Sigmoid colon (tissue), 7 donors: ENCODE results near the gene S100A7A. TPM values are rescaled to one million over a fixed set of nuclear protein-coding genes. Genes with fewer than 3 reads are reported as not detected.
A peak's percentile ranks its signal among the peaks of the same experiment; 100 is the strongest.
"Not testable (repeated sequence)": the region's sequence is repeated elsewhere in the genome, so short reads cannot be mapped to it uniquely, and the experiment has no call there.

Experiments
- DNase-seq: peaks from one replicate; pipeline ENCODE4 v3.0.0-alpha.2; 2019
- H3K27ac ChIP-seq, 4 donors: fragments of 200-600 bp; sonication (generic); one replicate each; pipeline ENCODE4 v1.5.1; 2016 to 2019; ENCODE audit warnings: mild to moderate bottlenecking in 1 of 4
- H3K27me3 ChIP-seq, 3 donors: fragments of 200-600 bp; sonication (generic); one replicate each; pipeline ENCODE4 v1.5.1; 2019; ENCODE audit warnings: mild to moderate bottlenecking in 1 of 3
- H3K36me3 ChIP-seq, 4 donors: fragments of 200-600 bp; sonication (generic); one replicate each; pipeline ENCODE4 v1.5.1; 2016 to 2019
- H3K4me1 ChIP-seq, 4 donors: fragments of 200-600 bp; sonication (generic); one replicate each; pipeline ENCODE4 v1.5.1; 2017 to 2019
- H3K4me3 ChIP-seq, 4 donors: fragments of 200-600 bp; sonication (generic); one replicate each; pipeline ENCODE4 v1.5.1; 2017 to 2019; ENCODE audit warnings: mild to moderate bottlenecking in 2 of 4, moderate library complexity in 1 of 4
- H3K9me3 ChIP-seq, 4 donors: fragments of 200-600 bp in 3 of 4; sonication (generic) in 3 of 4; one replicate each; pipeline versions ENCODE4 v1.5.1 to v1.6.1; 2013 to 2019
- CTCF ChIP-seq, 4 experiments: fragments of 450-650 bp in 3 of 4; fragments of 200-600 bp in 1 of 4; IDR thresholded peaks; one replicate each; pipeline ENCODE4 v1.5.1; 2016 to 2019; ENCODE audit warnings: antibody characterized with exemption in 4 of 4, mild to moderate bottlenecking in 3 of 4, moderate library complexity in 2 of 4
- EP300 ChIP-seq, 4 donors: sonication (generic); formaldehyde crosslinking; IDR thresholded peaks; one replicate each; pipeline ENCODE4 v1.6.1; 2017; ENCODE audit warnings: antibody characterized with exemption in 4 of 4
- POLR2A ChIP-seq, 2 donors: fragments of 450-650 bp; IDR thresholded peaks; one replicate each; pipeline ENCODE4 v1.6.1; 2016; ENCODE audit warnings: antibody characterized with exemption in 2 of 2, mild to moderate bottlenecking in 2 of 2, moderate library complexity in 2 of 2
- POLR2AphosphoS5 ChIP-seq, 4 donors: sonication (generic); formaldehyde crosslinking; IDR thresholded peaks; one replicate each; pipeline ENCODE4 v1.6.1; 2017; ENCODE audit warnings: antibody characterized with exemption in 4 of 4
- WGBS, 2 donors: extraction: QIAGEN DNeasy Blood & Tissue Kit; methylation state at CpG; one replicate each; pipeline ENCODE4 v1.1.7; 2013; 5-methylcytosine and 5-hydroxymethylcytosine counted together
- intact Hi-C: fragments of 100-400 bp; cut with DNase I; formaldehyde crosslinking; loops from one replicate; pipeline ENCODE4 v1.15.1; 2023
- polyA plus RNA-seq, 3 donors: library from polyadenylated mRNA; stranded (reverse); fragments of 200-250 nt; gene quantifications; one replicate each; pipeline ENCODE4 v1.2.3, GENCODE V29; 2013
- small RNA-seq, 3 donors: library from RNA; depleted of rRNA; stranded (forward); fragments of <200 nt; gene quantifications; one replicate each; pipeline ENCODE3, GENCODE V24; 2016
- total RNA-seq, 4 donors: library from RNA; depleted of rRNA; stranded (reverse); fragments of >200 nt; gene quantifications; one replicate each; pipeline ENCODE4 v1.1.0, GENCODE V29; 2016
- donor health status: healthy with polysubstance abuse.
- donor health status: Bipolar disorder and iron deficiency.
- donor health status: healthy.

Gene S100A7A
- total and polyA plus RNA-seq, 7 donors, result not detected

GRCh38 chr1:153460551-153460950 lies 44.2 kb downstream of the S100A7A start, which contains the start of gene S100A7:
S100A7 (minus strand) TSS chr1:153460651; CDS start chr1:153459013, 1,638 bp downstream.
- Histone ChIP-seq H3K9me3 (no peaks in the 10 kb centered on the region), H3K27ac (no peak within 1 kb of the TSS), H3K4me1 (no peaks in the 10 kb centered on the region), H3K27me3 (peaks cover 0 to 2% (median 0%) of the 10 kb centered on the region in 3 donors), H3K4me3 (no peak within 1 kb of the TSS), H3K36me3 (no peaks in the 10 kb centered on the region)
- DNase-seq, result no peak
- TF ChIP-seq POLR2A (IDR thresholded peaks at IDR 0.05), result no peak
- TF ChIP-seq CTCF (IDR thresholded peaks at IDR 0.05), result no peak
- TF ChIP-seq EP300 (IDR thresholded peaks at IDR 0.05), result no peak
- no peak for TF ChIP-seq POLR2AphosphoS5 (IDR thresholded peaks at IDR 0.05)
- intact Hi-C loops, result loop anchor here (5.0 kb wide), 1 partner anchor 37 kb away; no protein-coding TSS in a partner anchor
- 81% methylated on average over 4 of the region's 4 CpGs for WGBS, 2 donors

GRCh38 chr1:153462741-153463140 lies 46.4 kb downstream of the S100A7A start:
- not testable (repeated sequence) for H3K27me3 ChIP-seq, DNase-seq, H3K27ac ChIP-seq, H3K4me3 ChIP-seq, H3K4me1 ChIP-seq, H3K36me3 ChIP-seq, H3K9me3 ChIP-seq
- intact Hi-C loops, result loop anchor here (5.0 kb wide), 1 partner anchor 35 kb away; no protein-coding TSS in a partner anchor

DNA sequence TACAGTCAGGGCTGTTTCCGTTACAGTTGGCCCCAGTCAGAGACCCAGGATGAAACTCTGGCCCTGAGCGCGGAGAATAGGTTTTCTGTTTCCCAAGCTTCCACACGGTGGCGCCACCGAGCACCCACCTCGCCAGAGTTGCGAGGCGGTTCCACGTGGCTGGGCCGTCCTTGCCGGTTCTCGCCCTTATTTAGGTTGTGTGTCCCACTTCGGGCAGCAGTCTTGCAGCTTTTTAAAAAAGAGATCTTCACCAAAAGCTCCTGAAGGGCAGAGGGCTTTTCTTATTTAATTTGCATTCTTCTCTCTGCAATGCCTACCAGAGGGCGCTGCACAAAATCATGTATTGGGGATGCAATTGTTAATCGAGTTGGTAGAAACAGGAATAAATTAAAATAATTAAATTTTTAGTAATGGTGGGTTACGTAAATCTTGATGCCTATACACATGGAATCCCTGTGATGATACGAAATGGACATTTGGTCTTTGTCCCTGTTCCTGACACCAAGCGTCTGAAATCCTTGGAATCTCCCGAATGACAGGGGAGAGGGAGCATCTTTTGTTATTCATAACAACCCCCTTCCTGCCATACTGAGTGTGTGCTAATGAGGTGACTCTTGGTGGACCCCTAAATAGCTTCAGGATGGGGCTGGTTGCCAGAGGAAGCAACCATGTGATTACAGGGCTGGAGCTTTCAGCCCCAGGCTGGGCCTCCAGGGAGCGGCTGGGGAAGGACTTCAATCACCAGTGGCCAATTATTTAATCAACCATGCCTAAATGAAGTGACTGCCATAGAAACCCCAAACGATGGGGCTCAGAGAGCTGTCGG lies 49.7 kb downstream of the S100A7A start:
- Histone ChIP-seq H3K27me3 (no peaks in the 10 kb centered on the region), H3K36me3 (no peaks in the 10 kb centered on the region), H3K4me3 (no peak overlapping the region), H3K4me1 (peaks cover 0 to 5% (median 2%) of the 10 kb centered on the region in 4 donors), H3K9me3 (no peaks in the 10 kb centered on the region), H3K27ac (no peak overlapping the region)
- TF ChIP-seq POLR2AphosphoS5 (IDR thresholded peaks at IDR 0.05) (no peak), CTCF (IDR thresholded peaks at IDR 0.05) (peak in 3 of 4 experiments; percentile 30 to 74 (median 60)), POLR2A (IDR thresholded peaks at IDR 0.05) (no peak), EP300 (IDR thresholded peaks at IDR 0.05) (no peak)
- WGBS, 2 donors, result 24 to 30% methylated on average over 23 of the region's 23 CpGs
- DNase-seq, result peak; percentile 72
- intact Hi-C loops, result no loop called here

DNA sequence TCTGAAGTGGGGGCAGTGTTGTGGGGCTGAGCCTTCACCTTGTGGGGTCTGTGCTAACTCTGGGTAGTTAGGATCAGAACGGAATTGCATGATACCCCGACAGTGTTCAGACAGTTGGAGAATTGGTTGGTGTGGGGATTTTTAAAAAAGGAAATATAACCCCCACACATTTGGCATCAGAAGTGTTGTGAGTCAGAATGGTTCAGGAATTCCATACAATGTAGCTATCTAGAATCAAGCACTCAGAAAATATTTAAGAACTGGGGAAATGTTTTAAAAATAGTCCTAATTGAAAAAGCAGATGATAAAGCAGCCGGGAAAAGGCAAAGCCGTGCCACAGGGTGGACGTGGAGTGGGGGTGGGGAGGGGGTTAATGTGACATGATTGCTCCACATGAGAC lies 50.6 kb downstream of the S100A7A start:
- Histone ChIP-seq H3K27me3 (no peaks in the 10 kb centered on the region), H3K9me3 (peaks cover 0 to 4% (median 0%) of the 10 kb centered on the region in 4 donors), H3K27ac (no peak overlapping the region), H3K36me3 (no peaks in the 10 kb centered on the region), H3K4me3 (no peak overlapping the region), H3K4me1 (peaks cover 0 to 5% (median 2%) of the 10 kb centered on the region in 4 donors)
- no peak for DNase-seq
- intact Hi-C loops, result no loop called here
- 80% methylated on average over 5 of the region's 5 CpGs for WGBS, 2 donors
- no peak for TF ChIP-seq EP300 (IDR thresholded peaks at IDR 0.05)
- no peak for TF ChIP-seq CTCF (IDR thresholded peaks at IDR 0.05)
- no peak for TF ChIP-seq POLR2AphosphoS5 (IDR thresholded peaks at IDR 0.05)
- no peak for TF ChIP-seq POLR2A (IDR thresholded peaks at IDR 0.05)

- Histone ChIP-seq H3K27me3 (no peaks in the 10 kb centered on the region), H3K4me3 (no peak overlapping the region), H3K9me3 (peaks cover 0 to 6% (median 2%) of the 10 kb centered on the region in 4 donors), H3K36me3 (no peaks in the 10 kb centered on the region), H3K27ac (no peak overlapping the region), H3K4me1 (peaks cover 0 to 4% (median 1%) of the 10 kb centered on the region in 4 donors)
- DNase-seq, result no peak
- TF ChIP-seq CTCF (IDR thresholded peaks at IDR 0.05) (no peak), POLR2AphosphoS5 (IDR thresholded peaks at IDR 0.05) (no peak), POLR2A (IDR thresholded peaks at IDR 0.05) (no peak), EP300 (IDR thresholded peaks at IDR 0.05) (no peak)
- intact Hi-C loops, result no loop called here
These were observed 54.4 kb downstream of the S100A7A start for GRCh38 chr1:153470707-153471106.

Small RNAs within 50 kb of the gene (small RNA-seq; reads per million reads assigned to genes)
- gene S100A15A, result 0 reads per million in 3 donors

Other genes starting within 250 kb of the S100A7A start
- gene LELP1, start 213.1 kb upstream of the S100A7A start, total RNA-seq, result not detected
- gene LELP1, start 213.1 kb upstream of the S100A7A start, polyA plus RNA-seq, result not detected
- gene PRR9, start 198.9 kb upstream of the S100A7A start, total RNA-seq, result not detected
- not detected for gene PRR9, start 198.9 kb upstream of the S100A7A start, polyA plus RNA-seq
- gene LORICRIN, start 156.8 kb upstream of the S100A7A start, total RNA-seq, result not detected
- gene LORICRIN, start 156.8 kb upstream of the S100A7A start, polyA plus RNA-seq, result under 1 TPM in 1 of 3 donors, not detected in 2; 0.06 TPM
- gene PGLYRP3, start 103.6 kb upstream of the S100A7A start, total RNA-seq, result not detected
- gene PGLYRP3, start 103.6 kb upstream of the S100A7A start, polyA plus RNA-seq, result under 1 TPM in 1 of 3 donors, not detected in 2; 0.16 TPM
- not detected for gene PGLYRP4, start 67.7 kb upstream of the S100A7A start, total RNA-seq
- gene PGLYRP4, start 67.7 kb upstream of the S100A7A start, polyA plus RNA-seq, result 1 to 10 TPM in 1 of 3 donors, not detected in 2; 1.1 TPM
- gene S100A9, start 58.7 kb upstream of the S100A7A start, total RNA-seq, result 100 to 1,000 TPM in 3 of 4 donors, 10 to 100 TPM in 1; 73.4 to 943 (median 280) TPM
- 100 to 1,000 TPM; 221 to 449 (median 351) TPM for gene S100A9, start 58.7 kb upstream of the S100A7A start, polyA plus RNA-seq
- not detected for gene S100A12, start 40.9 kb upstream of the S100A7A start, total RNA-seq
- gene S100A12, start 40.9 kb upstream of the S100A7A start, polyA plus RNA-seq, result 10 to 100 TPM in 2 of 3 donors, 1 to 10 TPM in 1; 2.9 to 23.4 (median 20.8) TPM
- 100 to 1,000 TPM in 1 of 4 donors, 10 to 100 TPM in 2, not detected in 1; 14.2 to 103 (median 32.1) TPM for gene S100A8, start 25.4 kb upstream of the S100A7A start, total RNA-seq
- gene S100A8, start 25.4 kb upstream of the S100A7A start, polyA plus RNA-seq, result 100 to 1,000 TPM in 1 of 3 donors, 10 to 100 TPM in 2; 68.8 to 109 (median 95.7) TPM
- not detected for gene S100A7, start 44.1 kb downstream of the S100A7A start, total RNA-seq
- not detected for gene S100A7, start 44.1 kb downstream of the S100A7A start, polyA plus RNA-seq
- 1,000 to 10,000 TPM in 1 of 4 donors, 100 to 1,000 TPM in 3; 445 to 1,159 (median 590) TPM for gene S100A6, start 119.5 kb downstream of the S100A7A start, total RNA-seq
- 1,000 to 10,000 TPM; 4,079 to 7,223 (median 4,178) TPM for gene S100A6, start 119.5 kb downstream of the S100A7A start, polyA plus RNA-seq
- not detected for gene S100A5, start 124.4 kb downstream of the S100A7A start, total RNA-seq
- not detected for gene S100A5, start 124.4 kb downstream of the S100A7A start, polyA plus RNA-seq
- gene S100A4, start 129.3 kb downstream of the S100A7A start, total RNA-seq, result 100 to 1,000 TPM; 189 to 486 (median 288) TPM
- gene S100A4, start 129.3 kb downstream of the S100A7A start, polyA plus RNA-seq, result 100 to 1,000 TPM; 304 to 499 (median 336) TPM
- gene S100A3, start 132.7 kb downstream of the S100A7A start, total RNA-seq, result 1 to 10 TPM; 1.1 to 4.3 (median 2.2) TPM
- 1 to 10 TPM; 1.4 to 3.9 (median 3.6) TPM for gene S100A3, start 132.7 kb downstream of the S100A7A start, polyA plus RNA-seq
- gene S100A2, start 149.3 kb downstream of the S100A7A start, total RNA-seq, result 1 to 10 TPM in 1 of 4 donors, under 1 TPM in 1, not detected in 2; 0.68 to 1.8 TPM
- gene S100A2, start 149.3 kb downstream of the S100A7A start, polyA plus RNA-seq, result 10 to 100 TPM in 1 of 3 donors, 1 to 10 TPM in 2; 1.8 to 16.2 (median 2.3) TPM
- 10 to 100 TPM; 35.6 to 49.9 (median 39.7) TPM for gene S100A16, start 196.6 kb downstream of the S100A7A start, total RNA-seq
- gene S100A16, start 196.6 kb downstream of the S100A7A start, polyA plus RNA-seq, result 100 to 1,000 TPM; 332 to 492 (median 370) TPM
- gene S100A14, start 199.8 kb downstream of the S100A7A start, total RNA-seq, result 1 to 10 TPM in 1 of 4 donors, under 1 TPM in 1, not detected in 2; 0.82 to 1.8 TPM
- 1,000 to 10,000 TPM in 1 of 3 donors, 100 to 1,000 TPM in 2; 789 to 1,144 (median 825) TPM for gene S100A14, start 199.8 kb downstream of the S100A7A start, polyA plus RNA-seq
- gene S100A13, start 211.0 kb downstream of the S100A7A start, total RNA-seq, result 100 to 1,000 TPM in 3 of 4 donors, 10 to 100 TPM in 1; 86.3 to 305 (median 278) TPM
- 100 to 1,000 TPM; 113 to 302 (median 126) TPM for gene S100A13, start 211.0 kb downstream of the S100A7A start, polyA plus RNA-seq
- gene S100A1, start 211.9 kb downstream of the S100A7A start, total RNA-seq, result 10 to 100 TPM in 2 of 4 donors, 1 to 10 TPM in 2; 2.3 to 22.2 (median 10.9) TPM
- gene S100A1, start 211.9 kb downstream of the S100A7A start, polyA plus RNA-seq, result 1 to 10 TPM; 3.2 to 6.6 (median 4.4) TPM
- gene CHTOP, start 217.5 kb downstream of the S100A7A start, total RNA-seq, result 10 to 100 TPM; 44.8 to 57.8 (median 50.2) TPM
- gene CHTOP, start 217.5 kb downstream of the S100A7A start, polyA plus RNA-seq, result 10 to 100 TPM; 35.4 to 65.4 (median 38.6) TPM
- gene SNAPIN, start 242.2 kb downstream of the S100A7A start, total RNA-seq, result 10 to 100 TPM; 51.2 to 94.5 (median 85.7) TPM
- 10 to 100 TPM; 30.0 to 38.6 (median 34.2) TPM for gene SNAPIN, start 242.2 kb downstream of the S100A7A start, polyA plus RNA-seq